ENCODE measurements around the gene GOLPH3.
"Not testable (repeated sequence)": the region's sequence is repeated elsewhere in the genome, so short reads cannot be mapped to it uniquely, and the experiment has no call there.

Gene GOLPH3

DNA sequence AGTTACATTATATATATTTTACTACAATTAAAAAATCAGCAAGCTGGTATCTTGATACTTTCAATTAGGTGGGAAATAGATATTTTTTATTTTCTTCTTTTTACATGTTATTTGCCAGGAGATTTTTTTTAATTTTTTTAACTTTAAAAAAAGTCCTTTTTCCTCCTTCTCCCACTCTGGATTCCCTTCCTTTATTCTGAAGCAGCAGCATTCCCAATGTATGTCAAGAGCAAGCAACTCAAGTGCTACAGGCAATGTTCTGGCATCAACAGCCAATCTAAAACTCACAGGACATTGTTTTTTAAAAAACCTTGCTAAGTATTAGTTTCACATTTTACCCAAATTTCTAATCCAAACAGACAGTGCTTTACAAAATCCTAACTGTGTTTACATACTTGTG lies 41.4 kb downstream of the GOLPH3 start:
- no peak for DNase-seq

DNA sequence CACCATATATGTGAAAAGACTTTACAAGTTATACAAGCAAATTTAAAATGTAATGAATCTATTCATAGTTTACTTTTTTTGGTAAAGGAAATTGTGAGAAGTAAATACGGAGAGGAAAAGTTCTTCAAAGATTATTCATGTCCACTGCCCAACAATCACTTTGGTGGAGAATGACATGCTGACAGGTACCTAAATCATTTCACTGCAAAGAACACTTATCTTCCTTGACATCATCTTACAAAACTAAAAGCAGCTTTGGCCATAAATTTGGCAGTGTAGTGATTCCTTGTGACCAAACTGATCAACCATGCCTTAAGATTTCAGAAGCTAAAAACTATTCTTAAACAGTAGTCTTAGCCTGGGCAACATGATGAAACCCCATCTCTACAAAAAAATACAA lies 42.5 kb downstream of the GOLPH3 start:
- DNase-seq, result no peak

DNA sequence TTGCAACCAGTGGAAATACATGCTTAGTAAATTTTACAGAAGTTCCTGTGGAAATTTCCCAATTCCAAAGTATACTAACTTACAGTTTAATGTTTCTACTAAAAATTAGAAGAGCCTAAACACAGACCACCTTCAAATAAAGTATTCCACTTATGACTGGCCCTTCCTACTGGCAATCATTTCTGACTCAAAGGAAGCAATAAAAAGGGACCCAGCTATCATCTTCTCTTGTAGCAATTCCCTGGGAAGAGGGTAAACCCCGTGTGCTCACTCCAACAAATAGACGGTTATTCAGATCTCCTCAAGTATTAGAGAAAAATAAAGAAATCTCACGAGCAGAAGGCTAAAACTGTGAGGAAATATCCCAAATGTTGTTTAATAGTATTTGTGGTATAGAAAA lies 43.3 kb downstream of the GOLPH3 start:
- DNase-seq, result peak; percentile 9

DNA sequence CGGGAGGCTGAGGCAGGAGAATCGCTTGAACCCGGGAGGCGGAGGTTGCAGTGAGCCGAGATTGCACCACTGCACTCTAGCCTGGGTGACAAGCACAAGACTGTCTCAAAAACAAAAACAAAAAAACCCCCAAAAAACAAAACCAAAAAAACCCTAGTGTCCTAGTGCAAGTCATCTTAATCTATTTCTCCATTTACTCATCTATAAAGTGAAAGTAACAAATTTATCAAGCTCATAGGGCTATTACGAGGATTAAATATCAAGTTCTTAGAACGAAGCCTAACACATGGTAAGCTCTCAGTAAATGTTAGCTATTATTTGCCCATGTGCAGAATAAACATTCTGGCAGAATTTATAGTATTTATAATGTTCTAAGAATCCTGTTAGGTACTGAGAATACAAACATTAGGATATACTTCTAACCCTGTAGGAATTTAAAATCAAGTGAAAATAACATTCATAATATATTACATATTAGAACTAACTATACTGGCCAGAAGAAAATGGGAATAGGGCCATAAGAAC lies 45.0 kb downstream of the GOLPH3 start:
- DNase-seq, result no peak

DNA sequence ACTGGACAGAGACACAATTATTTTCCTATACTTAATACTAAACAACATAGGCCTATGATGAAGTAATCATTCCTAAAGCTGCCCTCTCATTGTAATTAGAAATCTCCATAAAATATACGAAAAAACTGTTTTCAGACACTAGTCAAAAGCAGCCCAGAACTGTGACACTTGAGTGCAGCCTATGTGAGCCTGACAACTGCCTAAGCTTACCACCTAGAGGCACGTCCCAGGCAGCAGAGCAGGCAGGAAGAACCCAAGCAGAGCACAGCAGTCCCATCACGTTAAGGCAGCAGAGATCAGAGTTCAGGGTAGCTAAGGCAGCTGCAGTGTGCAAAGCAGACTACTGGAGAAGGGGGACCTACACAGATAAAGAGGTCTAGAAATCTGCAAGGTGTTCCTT lies 46.4 kb downstream of the GOLPH3 start:
- no peak for DNase-seq

DNA sequence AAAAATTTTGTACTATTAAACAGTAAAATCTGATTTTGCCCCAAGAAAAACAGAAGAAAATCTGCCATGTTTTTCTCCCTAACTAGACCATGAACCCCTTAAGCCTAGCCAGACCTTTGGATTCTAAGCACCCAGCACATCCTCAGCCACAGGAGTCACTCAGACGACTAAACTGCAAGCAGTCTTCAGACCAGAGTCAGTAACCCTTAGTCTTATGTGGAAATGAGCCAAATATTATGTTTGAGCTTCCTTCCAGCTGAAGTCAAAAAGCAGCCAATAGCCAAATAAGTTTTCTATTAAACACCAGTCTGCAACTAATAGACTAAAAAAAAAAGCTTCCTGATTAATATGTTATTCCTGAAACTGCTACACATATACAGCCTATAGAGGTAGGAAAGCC lies 47.4 kb downstream of the GOLPH3 start:
- DNase-seq, result no peak

DNA sequence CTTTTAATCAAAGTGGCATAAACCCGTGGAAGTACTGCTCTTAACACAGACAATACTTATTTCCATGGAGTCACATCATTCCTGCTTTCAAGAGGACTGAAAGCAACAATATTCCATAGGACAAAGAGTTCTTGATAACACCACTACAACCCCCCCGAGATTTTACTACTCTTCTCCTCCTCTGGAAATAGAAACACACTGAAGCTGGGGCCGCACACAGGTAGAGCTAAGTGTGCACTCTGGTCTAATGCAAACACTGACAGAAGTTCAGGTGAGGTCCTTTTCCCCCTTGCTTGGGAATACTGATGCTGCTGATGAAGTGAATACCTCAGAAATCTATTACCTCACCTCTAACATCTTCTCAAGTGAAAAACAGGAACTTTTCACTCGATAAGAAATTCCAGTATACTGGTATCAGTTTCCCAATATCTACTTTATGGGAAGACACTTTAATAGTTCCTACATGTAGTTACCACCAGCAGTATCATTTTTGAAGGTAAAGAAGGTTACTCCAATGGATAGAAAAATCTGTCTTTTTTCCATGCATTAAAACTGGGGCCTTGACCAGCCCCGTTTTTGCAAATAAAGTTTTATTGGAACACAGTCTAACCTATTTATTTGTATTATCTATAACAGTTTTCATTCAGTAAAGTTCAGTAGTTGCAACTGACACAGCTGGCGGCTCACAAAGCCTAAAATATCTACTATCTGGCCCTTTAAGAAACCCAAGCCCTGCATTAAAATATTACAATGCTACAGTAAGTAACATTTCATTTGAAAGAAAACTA lies 50.0 kb downstream of the GOLPH3 start:
- no peak for DNase-seq

DNA sequence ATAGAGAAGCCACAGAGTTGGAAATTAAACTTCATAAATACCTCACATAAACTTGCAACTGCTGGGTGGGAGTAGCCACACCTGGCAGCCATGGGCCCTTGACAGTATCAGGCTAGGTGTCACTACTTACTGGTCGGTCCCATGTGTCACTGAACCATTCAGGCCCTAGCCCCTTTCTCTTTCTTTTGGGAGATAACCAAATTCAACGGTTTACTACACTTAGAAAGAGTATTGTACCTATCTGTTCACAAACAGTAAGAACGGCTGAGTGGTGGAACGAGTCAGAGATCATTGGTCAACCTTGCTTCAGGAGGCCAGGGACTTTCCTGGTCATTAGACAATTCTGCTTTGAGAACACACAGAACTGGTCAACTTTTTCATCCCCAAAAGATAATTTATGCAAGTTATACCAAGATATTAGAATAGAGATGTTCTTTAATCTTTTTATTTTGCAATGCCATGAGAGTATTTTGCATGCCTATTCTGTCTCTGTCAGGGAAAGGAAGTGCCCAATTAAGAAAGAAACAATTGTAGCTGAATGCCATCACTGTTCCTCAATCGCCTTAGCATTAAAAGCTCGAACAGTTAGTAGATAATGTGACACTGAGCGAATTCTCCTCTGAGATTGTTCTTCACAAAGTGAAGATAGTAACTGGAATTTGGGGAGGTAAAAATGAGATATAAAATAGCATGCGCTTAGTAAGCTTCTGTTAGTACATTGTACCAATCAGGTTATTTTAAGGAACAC lies 50.9 kb downstream of the GOLPH3 start:
- no peak for DNase-seq

DNA sequence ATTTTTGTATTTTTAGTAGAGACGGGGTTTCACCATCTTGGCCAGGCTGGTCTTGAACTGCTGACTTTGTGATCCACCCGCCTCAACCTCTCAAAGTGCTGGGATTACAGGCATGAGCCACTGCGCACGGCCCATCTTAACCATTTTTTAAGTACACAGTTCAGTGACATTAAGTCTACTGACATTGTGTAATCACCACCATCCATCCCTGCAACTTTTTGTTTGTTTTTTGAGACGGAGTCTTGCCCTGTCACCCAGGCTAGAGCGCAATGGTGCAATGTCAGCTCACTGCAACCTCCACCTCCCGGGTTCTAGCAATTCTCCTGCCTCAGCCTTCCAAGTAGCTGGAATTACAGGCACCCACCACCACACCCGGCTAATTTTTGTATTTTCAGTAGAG lies 55.2 kb downstream of the GOLPH3 start:
- DNase-seq, result not testable (repeated sequence)

DNA sequence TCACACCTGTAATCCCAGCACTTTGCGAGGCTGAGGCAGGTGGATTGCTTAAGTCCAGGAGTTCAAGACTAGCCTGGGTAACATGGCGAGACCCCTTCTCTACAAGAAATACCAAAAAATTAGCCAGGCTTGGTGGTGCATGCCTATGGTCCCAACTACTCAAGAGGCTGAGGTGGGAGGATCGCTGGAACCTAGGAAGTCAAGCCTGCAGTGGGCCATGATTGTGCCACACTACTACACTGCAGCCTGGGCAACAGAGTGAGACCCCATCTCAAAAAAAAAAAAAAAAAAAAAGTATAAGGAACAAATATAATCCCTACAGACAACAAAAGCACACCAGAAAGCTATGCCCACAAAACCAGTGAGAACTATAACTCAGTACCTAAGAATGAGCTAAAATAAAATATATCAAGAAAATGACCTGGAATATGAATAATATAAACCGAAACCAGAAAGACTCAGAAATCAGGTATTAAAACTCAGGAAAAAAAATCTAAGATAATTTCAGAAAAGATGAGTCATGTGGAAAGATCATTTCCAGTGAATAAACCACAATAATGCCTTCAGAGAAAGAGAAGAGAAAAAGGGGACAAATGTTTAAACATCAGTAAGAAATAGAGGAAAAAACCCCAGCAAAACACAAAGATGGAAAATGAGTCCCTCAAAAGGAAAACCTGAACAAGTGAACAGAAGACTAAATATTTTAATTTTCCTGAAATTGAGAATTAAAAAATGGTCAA lies 57.4 kb downstream of the GOLPH3 start:
- no peak for DNase-seq

DNA sequence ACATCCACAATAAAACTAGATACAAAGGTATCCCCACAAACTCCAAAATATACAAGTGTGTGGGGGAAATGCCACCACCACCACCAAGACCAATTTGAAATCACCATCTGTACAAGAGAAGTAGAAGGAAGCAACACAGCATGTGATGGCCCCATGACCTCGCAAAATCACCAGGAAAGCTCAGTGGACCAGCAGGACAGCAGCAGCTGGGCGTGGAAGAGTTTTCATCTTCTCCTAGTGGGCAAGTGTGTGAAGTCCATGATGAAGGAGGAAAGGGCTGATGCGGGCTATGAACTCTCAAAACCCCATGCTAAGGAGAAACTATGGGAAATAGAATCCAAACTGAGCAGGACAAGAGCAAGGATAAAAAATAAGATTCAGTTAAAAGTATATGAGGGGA lies 58.1 kb downstream of the GOLPH3 start:
- no peak for DNase-seq

DNA sequence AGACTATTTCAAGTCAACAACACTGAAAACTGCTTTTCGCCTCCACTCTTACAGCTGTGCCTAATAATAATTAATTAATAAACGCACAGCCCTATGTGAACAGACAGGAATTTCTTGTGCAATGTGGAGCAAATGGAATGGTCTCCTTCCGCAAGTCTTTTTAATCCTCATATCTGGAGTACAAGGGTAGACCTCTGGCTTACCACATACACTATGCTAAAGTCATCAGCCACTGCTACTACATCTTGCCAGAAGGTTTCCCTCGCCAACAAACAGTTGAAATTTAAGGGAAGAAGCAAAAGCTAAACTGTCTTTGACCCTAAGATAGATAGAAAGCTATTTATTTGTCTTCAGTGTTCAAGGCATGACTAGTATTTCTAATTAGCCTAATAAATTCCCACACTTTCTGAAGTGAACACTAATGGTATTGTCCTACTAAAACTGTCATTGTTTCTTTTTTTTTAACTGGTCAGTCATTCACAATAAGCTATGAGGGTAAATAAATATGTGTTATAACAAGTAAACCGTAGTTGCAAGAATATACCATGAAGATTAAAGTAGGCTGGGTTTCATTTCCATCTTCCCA lies 63.9 kb downstream of the GOLPH3 start:
- DNase-seq, result no peak

DNA sequence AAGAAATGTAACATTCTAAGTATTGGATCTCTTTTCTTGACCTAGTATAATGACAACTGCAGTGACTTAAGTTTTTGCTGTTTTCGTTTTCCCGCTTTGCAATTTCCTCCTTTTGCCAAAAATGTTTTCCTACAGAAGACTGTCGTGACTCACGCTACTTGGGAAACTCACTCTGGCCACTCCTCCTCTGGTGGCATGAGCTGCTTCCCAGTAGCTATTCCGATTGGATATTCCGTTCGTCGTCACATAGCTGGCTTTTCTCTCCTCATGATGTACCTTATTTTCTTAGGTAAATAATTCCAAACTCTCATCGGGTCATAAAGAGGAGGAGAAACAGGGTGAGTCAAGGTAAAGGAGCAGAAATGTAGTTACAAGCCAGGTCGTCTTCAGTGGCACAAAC lies 64.9 kb downstream of the GOLPH3 start:
- DNase-seq, result peak; percentile 19

DNA sequence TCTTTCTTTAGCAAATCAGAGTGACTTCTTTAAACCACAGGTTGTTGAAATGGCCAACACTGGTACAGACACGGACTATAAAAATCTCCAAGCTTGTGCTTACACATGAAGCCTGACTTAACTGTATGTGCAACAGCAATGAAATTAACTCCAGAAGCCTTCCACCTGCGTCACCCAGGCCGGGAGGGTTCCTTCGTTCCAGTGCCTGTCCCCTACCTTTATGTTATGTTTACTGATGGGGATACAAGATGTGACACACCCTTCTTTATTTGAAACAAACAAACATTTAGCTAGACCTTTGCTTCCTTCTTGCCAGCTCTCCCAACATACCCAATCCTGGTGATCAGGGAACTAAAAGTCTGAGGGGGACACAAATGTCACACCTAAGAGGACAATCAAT lies 66.0 kb downstream of the GOLPH3 start:
- no peak for DNase-seq

DNA sequence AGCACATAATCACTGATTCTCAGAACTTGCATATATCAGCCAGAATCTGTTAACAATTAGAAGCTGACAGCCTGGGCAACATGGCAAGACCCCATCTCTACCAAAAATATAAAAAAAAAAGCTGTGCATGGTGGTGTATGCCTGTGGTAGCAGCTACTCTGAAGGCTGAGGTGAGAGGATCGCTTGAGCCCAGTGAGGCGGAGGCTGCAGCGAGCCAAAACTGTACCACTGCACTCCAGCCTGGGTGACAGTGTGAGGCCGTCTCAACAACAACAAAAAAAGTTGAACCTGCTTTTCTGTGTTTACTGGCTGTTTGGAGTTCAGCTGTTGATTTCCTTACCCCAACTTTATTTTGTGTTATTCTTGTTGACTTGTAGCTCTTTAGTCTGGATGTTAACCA lies 66.8 kb downstream of the GOLPH3 start:
- DNase-seq, result no peak

DNA sequence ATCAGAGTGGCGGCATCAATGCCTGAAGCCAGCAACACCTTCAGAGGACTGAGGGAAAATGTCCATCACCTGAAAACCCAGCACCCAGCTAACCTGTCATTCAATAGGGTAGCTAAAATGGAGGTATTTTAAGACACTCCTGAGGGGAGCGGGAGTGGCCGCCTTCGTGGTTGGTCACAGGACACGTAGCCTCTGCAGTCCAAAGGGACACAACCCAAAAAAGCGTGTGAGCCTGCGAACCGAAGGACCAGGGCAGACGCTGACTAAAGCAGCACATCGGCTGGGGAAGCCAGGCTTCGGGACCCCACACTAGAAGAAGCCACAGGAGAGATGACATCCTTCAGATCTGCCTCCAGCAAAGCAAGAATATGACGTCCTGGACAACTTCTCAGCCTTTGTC lies 70.6 kb downstream of the GOLPH3 start:
- no peak for DNase-seq

DNA sequence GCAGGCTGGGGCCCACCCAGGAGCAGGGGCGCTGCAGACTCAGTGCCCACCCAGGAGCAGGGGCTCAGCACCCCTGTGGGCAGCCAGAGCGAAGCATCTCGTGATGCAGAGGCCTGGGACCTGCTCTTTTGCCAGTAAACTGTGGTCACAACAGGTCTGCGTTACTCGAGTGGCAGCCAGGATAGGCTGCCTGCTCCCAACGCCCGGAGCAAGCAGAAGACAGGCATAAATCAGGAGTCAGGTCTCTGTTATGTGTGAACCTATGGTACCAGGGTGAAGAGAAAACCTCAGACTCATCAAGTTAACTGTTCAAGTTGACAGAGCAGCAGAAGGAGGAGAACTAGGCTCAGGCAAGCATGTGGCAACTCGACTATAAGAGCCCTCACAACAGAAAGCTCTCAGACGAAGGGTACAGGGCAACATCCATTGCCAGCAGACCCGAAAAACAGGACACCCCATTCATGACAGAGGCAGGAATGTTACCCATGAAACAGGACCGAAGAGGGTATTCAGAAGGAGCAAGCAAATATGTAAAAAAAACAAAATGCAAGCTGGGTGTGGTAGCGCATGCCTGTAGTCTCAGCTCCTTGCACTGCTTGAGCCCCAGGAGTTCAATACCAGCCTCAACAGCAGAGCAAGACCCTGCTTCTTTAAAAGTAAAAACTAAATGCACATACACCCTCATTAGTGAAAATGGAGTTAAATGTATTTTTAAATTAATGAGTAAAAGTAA lies 71.7 kb downstream of the GOLPH3 start:
- no peak for DNase-seq

DNA sequence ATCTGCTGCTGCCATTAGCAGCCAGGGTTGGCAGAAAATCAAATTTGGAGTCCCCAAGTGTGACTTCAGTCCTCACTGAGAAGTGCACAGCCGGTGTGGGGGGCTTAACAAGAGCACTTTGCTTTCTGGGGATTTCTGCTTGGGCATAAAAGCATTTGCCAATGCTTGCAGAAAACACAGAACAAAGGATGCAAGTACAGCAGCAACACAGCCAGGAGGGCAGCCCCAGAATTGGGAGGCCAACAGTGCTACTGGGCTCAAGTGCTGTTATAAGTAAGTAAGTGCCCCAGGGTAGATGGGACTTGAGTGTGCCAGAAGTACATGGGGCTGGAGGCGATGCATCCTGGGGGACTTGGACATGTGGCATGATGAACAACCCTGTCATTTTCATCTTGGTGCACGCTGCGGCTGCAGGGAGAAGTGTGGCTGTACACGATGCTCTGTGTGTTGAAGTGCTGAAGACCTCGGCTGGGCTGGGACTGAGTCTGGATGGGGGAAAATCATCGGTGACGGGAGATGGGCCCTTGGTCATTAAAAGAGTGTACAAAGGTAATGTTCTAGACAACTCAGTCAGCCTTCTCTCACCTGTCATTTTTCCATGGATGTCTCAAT lies 73.3 kb downstream of the GOLPH3 start:
- DNase-seq, result no peak

DNA sequence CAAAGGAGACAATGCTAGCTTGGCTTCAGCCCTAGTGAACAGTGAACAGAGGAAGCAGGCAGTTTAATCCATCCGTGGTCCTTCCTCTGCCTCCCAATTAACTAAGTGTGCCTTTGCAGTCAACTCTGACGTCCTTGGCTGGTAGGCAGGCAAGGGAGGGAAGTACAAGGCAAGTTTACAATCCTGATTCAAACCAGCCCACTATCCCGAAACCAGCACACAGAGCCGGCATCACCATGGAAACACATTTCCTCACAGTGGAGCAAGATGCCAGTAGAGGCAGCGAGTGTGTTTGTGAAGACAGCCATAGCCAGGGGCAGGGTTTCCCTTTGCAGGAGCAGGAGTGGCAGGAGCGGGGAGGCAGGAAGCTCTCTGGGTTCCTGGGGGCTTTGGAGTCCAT lies 73.9 kb downstream of the GOLPH3 start:
- DNase-seq, result peak; percentile 20

DNA sequence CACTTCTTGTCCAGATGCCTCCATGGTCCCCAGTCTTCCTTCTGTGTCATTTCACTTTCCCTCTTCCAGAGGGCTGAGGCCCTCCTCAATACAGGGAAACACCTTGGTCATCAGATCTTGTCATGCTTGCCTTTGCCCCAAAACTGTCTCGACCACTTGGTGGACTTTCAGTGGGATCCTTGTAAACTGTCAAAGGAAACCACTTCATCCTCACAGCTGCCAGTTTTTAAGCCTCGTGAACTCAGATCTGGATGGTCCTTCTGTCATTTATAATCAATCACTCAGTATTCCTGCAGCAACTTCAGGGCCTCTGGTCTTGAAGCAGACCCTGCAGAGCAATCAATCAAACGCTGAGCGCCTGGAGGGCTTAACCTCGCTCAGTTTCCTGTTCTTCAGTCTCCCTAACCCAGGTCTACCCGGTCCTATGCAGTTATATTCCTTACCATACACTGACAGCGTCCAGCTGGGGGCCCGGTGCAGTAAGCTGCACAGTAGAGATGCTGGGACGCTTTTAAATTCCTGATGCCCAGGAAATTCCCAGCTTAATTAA lies 74.6 kb downstream of the GOLPH3 start:
- no peak for DNase-seq

DNA sequence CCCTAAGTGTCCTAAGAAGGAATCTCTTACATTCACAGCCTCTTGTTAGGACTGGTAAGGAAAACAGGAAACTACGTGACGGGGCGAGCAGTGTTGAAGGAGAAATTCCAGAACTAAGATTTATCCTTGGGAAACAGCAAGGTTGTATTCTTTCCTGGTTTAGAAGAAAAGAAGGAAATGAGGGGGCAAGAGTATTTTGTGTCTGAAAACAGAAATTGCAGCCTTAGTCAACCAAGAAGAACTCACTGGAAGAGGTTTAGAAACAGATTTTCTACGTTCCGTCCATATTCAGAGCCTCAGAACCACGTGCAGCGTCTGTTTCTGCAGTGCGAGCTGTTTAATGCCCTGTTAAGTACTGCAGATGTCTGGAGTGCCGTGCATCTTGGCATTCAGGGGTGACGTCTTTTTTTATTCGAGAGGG lies 75.2 kb downstream of the GOLPH3 start:
- DNase-seq, result no peak

DNA sequence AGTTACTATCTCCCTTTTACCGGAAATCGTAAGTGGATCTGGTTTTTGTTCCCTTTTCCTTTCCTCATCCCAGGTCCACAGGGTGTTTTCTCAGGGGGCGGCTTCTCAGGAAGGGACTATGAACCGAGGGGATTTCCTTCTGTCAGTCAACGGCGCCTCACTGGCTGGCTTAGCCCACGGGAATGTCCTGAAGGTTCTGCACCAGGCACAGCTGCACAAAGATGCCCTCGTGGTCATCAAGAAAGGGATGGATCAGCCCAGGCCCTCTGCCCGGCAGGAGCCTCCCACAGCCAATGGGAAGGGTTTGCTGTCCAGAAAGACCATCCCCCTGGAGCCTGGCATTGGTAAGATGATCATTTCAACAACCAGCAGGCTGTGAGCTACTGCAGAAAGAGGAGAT lies 75.8 kb downstream of the GOLPH3 start:
- no peak for DNase-seq
